Measurements from ENCODE around the gene CCDC124. TPM values are rescaled to one million over a fixed set of nuclear protein-coding genes. Genes with fewer than 3 reads are reported as not detected.

Gene CCDC124
- total and polyA plus RNA-seq, 10 of the 15 experiments (the other 5 are each of a cell fraction or from before 2014, with no cell fraction given): 3.7 to 184 (median 51.8) TPM

GRCh38 chr19:17932485-17933338 lies at the start of gene CCDC124 (continued):
- TF ChIP-seq CUX1 (IDR thresholded peaks at IDR 0.05; ENCODE audit: insufficient replicate concordance, low read depth, low read length): no peak
- TF ChIP-seq EZH2 (IDR thresholded peaks at IDR 0.05; ENCODE audit: borderline replicate concordance, control insufficient read depth, low read depth, low read length): no peak
- TF ChIP-seq CBX3 (IDR thresholded peaks at IDR 0.05; ENCODE audit: borderline replicate concordance, low read depth): no peak
- TF ChIP-seq SREBF2 (IDR thresholded peaks at IDR 0.05; ENCODE audit: low read length): no peak
- TF ChIP-seq ATF2 (IDR thresholded peaks at IDR 0.05; ENCODE audit: low read length): no peak
- no peak for TF ChIP-seq PAX5 (IDR thresholded peaks at IDR 0.05; ENCODE audit: borderline replicate concordance, low read depth, low read length)
- TF ChIP-seq ASH2L (IDR thresholded peaks at IDR 0.05; ENCODE audit: borderline replicate concordance, low read depth): no peak
- no peak for TF ChIP-seq NFIC (IDR thresholded peaks at IDR 0.05; ENCODE audit: low read depth, low read length)
- TF ChIP-seq GABPA (IDR thresholded peaks at IDR 0.05; ENCODE audit: low read depth): 0 out of 2 replicates have a peak, but pooled peaks have one; percentile 39
- peak; percentile 81 for TF ChIP-seq MYC (IDR thresholded peaks at IDR 0.05; ENCODE audit: insufficient read depth, insufficient read length, insufficient replicate concordance, low read length, severe bottlenecking)
- peak; percentile 56; the same call in 1 of the 2 replicates for TF ChIP-seq ZBTB33 (IDR thresholded peaks at IDR 0.05)
- TF ChIP-seq MTA3 (IDR thresholded peaks at IDR 0.05; ENCODE audit: borderline replicate concordance, low read length): no peak
- 0 out of 4 replicates have a peak, but pooled peaks of 1 of the 2 experiments have one; percentile 2 for TF ChIP-seq EP300 (IDR thresholded peaks at IDR 0.05; ENCODE audit: borderline replicate concordance in 1 of 2, control insufficient read depth in 1 of 2, low read depth in 2 of 2, low read length in 2 of 2)
- peak; percentile 97 for TF ChIP-seq STAT1 (conservative IDR thresholded peaks at IDR 0.05)
- peak; percentile 75 for TF ChIP-seq NKRF (conservative IDR thresholded peaks at IDR 0.05)
- TF ChIP-seq WRNIP1 (IDR thresholded peaks at IDR 0.05; ENCODE audit: borderline replicate concordance, low read depth, low read length): no peak
- TF ChIP-seq ZNF622 (IDR thresholded peaks at IDR 0.05): no peak
